K562 (cell line): ENCODE results near the gene MOB3C. TPM values are rescaled to one million over a fixed set of nuclear protein-coding genes. Genes with fewer than 3 reads are reported as not detected.

Source experiments
- CBX3 ChIP-seq, 2 experiments: IDR thresholded peaks; 1 replicate in 1 of 2; 2 replicates in 1 of 2; pipeline ENCODE4 v1.6.1; 2012; ENCODE audit warnings: inconsistent platforms in 2 of 2, low read length in 2 of 2, borderline replicate concordance in 1 of 2, control low read depth in 1 of 2
- E2F3 ChIP-seq: fragments of 250-450 bp; sonication (Bioruptor Pico); IDR thresholded peaks from 2 replicates; pipeline ENCODE4 v1.4.0; 2020; ENCODE audit warnings: mild to moderate bottlenecking
- FOXA3 ChIP-seq, 2 experiments: fragments of 450-650 bp in 1 of 2; sonication (generic) in 1 of 2; formaldehyde crosslinking; IDR thresholded peaks in 1 of 2; conservative IDR thresholded peaks in 1 of 2; 2 replicates each; pipeline versions ENCODE4 v1.4.0 to v1.8.0; 2020 to 2022; ENCODE audit warnings: mild to moderate bottlenecking in 2 of 2, missing genetic modification reagents in 1 of 2
- LCOR ChIP-seq: sonication (generic); formaldehyde crosslinking; IDR thresholded peaks from 2 replicates; pipeline ENCODE4 v1.8.0; 2022; ENCODE audit warnings: mild to moderate bottlenecking, missing genetic modification reagents
- MAFF ChIP-seq: IDR thresholded peaks from 2 replicates; pipeline ENCODE4 v1.6.1; 2012; ENCODE audit warnings: low read length, improper control_type of control experiment
- MAZ ChIP-seq, 2 experiments: fragments of 450-650 bp in 1 of 2; sonication (generic) in 1 of 2; formaldehyde crosslinking; IDR thresholded peaks in 1 of 2; conservative IDR thresholded peaks in 1 of 2; 2 replicates each; pipeline versions ENCODE4 v1.4.0 to v1.5.0; 2020; ENCODE audit warnings: mild to moderate bottlenecking in 1 of 2, missing genetic modification reagents in 1 of 2
- NONO ChIP-seq, 2 experiments: fragments of 200-400 bp in 1 of 2; fragments of 450-650 bp in 1 of 2; formaldehyde crosslinking in 1 of 2; IDR thresholded peaks; 2 replicates each; pipeline ENCODE4 v1.6.1; 2017; ENCODE audit warnings: low read depth in 2 of 2, mild to moderate bottlenecking in 2 of 2, moderate library complexity in 2 of 2, low read length in 1 of 2
- PHB ChIP-seq: fragments of 250-450 bp; sonication (Bioruptor Pico); IDR thresholded peaks from 2 replicates; pipeline ENCODE4 v1.5.0; 2021
- PTBP1 ChIP-seq: fragments of 200-400 bp; formaldehyde crosslinking; IDR thresholded peaks from 2 replicates; pipeline ENCODE4 v1.6.1; 2017; ENCODE audit warnings: low read depth, low read length
- SOX6 ChIP-seq: fragments of 450-650 bp; IDR thresholded peaks from 2 replicates; pipeline ENCODE4 v1.6.1; 2014; ENCODE audit warnings: mild to moderate bottlenecking
- SP2 ChIP-seq: IDR thresholded peaks from 2 replicates; pipeline ENCODE4 v1.6.1; 2011; ENCODE audit warnings: mild to moderate bottlenecking, low read depth, low read length, moderate library complexity; ENCODE audit not compliant: poor library complexity, severe bottlenecking; ENCODE audit errors: extremely low read depth
- ZNF282 ChIP-seq: sonication (generic); formaldehyde crosslinking; IDR thresholded peaks from 2 replicates; pipeline ENCODE4 v1.8.1; 2023; ENCODE audit warnings: missing genetic modification reagents
- ZNF436 ChIP-seq: fragments of 250-450, 450-650 bp; sonication (Bioruptor Pico); formaldehyde crosslinking; IDR thresholded peaks from 2 replicates; pipeline ENCODE4 v1.7.0; 2020; ENCODE audit warnings: mild to moderate bottlenecking
- polyA plus RNA-seq, 8 experiments: library from polyadenylated mRNA; depleted of rRNA in 4 of 8; stranded (reverse) in 5 of 8; unstranded in 3 of 8; fragments of >200 nt; fragmentation: Nextera tagmentation in 2 of 8; fragmentation: Illumina TruSeq in 1 of 8; extraction: Ambion mirVana in 2 of 8; extraction: Trizol in 1 of 8; gene quantifications; 2 replicates each; pipeline versions ENCODE4 v1.2.1 to v1.2.3, GENCODE V29; 2011 to 2014; ENCODE audit warnings: inconsistent platforms in 1 of 8, missing spikeins in 1 of 8
- total RNA-seq, 7 experiments: library from RNA; depleted of rRNA in 6 of 7; stranded (reverse); fragments of >200 nt in 6 of 7; fragmentation: Illumina TruSeq in 2 of 7; extraction: Trizol in 2 of 7; gene quantifications; 2 replicates each; pipeline versions ENCODE4 v1.2.1 to v1.2.3, GENCODE V29; 2011 to 2021; ENCODE audit warnings: low replicate concordance in 1 of 7
- TF ChIP-seq, protein P1 (sequence below): fragments of 200-600 bp; sonication (generic); IDR thresholded peaks from one replicate; pipeline ENCODE4 v1.6.1; 2012; ENCODE audit warnings: mild to moderate bottlenecking, low read depth, low read length, inconsistent platforms
- TF ChIP-seq, protein P2 (sequence below): fragments of 450-650 bp; formaldehyde crosslinking; IDR thresholded peaks from 2 replicates; pipeline ENCODE4 v1.4.0; 2020; ENCODE audit warnings: mild to moderate bottlenecking

Gene MOB3C
- total and polyA plus RNA-seq, 9 of the 15 experiments (the other 6 are each of a cell fraction or from before 2014, with no cell fraction given): 1.0 to 7.5 (median 3.7) TPM

DNA sequence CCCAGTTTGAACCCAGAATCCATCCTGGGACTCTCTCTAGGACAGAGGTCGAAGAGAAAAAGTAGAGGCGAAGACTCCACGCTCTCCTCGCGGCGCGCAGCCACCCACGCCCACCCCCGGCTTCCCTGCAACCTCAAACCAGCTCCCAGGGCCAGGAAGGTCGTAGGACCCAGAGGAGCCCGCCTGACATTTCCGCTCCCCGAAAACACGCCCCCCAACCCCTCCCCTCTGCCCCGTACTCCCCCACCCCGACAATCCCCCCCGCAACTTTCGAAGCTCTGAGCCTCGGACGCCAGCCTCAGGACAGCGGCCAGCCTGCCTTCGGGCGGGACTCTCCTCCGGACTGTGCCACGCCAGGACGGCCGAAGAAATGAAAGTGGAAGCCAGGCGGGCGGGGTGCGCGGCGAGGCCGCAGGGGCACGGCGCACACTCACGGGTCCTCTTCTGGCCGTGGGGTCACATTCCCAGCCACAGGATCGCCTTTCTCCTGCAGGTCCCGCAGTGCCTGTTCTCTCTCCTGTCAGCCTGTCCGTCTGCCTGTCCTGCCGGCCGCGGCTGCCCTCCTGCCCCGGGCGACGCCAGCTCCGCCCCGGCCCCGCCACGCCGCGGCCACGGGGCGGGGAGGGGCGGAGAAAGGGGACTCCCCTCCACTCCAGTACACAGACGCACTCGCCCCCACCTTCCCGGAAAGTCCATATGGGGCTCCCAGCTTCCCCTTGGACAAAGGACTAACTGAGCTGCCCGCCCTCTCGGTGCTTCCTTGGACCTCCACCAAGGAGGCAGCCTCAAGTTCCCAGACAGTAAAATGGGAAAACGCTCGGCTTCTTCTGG is at the start of gene MOB3C (continued):
- TF ChIP-seq, protein P1, sequence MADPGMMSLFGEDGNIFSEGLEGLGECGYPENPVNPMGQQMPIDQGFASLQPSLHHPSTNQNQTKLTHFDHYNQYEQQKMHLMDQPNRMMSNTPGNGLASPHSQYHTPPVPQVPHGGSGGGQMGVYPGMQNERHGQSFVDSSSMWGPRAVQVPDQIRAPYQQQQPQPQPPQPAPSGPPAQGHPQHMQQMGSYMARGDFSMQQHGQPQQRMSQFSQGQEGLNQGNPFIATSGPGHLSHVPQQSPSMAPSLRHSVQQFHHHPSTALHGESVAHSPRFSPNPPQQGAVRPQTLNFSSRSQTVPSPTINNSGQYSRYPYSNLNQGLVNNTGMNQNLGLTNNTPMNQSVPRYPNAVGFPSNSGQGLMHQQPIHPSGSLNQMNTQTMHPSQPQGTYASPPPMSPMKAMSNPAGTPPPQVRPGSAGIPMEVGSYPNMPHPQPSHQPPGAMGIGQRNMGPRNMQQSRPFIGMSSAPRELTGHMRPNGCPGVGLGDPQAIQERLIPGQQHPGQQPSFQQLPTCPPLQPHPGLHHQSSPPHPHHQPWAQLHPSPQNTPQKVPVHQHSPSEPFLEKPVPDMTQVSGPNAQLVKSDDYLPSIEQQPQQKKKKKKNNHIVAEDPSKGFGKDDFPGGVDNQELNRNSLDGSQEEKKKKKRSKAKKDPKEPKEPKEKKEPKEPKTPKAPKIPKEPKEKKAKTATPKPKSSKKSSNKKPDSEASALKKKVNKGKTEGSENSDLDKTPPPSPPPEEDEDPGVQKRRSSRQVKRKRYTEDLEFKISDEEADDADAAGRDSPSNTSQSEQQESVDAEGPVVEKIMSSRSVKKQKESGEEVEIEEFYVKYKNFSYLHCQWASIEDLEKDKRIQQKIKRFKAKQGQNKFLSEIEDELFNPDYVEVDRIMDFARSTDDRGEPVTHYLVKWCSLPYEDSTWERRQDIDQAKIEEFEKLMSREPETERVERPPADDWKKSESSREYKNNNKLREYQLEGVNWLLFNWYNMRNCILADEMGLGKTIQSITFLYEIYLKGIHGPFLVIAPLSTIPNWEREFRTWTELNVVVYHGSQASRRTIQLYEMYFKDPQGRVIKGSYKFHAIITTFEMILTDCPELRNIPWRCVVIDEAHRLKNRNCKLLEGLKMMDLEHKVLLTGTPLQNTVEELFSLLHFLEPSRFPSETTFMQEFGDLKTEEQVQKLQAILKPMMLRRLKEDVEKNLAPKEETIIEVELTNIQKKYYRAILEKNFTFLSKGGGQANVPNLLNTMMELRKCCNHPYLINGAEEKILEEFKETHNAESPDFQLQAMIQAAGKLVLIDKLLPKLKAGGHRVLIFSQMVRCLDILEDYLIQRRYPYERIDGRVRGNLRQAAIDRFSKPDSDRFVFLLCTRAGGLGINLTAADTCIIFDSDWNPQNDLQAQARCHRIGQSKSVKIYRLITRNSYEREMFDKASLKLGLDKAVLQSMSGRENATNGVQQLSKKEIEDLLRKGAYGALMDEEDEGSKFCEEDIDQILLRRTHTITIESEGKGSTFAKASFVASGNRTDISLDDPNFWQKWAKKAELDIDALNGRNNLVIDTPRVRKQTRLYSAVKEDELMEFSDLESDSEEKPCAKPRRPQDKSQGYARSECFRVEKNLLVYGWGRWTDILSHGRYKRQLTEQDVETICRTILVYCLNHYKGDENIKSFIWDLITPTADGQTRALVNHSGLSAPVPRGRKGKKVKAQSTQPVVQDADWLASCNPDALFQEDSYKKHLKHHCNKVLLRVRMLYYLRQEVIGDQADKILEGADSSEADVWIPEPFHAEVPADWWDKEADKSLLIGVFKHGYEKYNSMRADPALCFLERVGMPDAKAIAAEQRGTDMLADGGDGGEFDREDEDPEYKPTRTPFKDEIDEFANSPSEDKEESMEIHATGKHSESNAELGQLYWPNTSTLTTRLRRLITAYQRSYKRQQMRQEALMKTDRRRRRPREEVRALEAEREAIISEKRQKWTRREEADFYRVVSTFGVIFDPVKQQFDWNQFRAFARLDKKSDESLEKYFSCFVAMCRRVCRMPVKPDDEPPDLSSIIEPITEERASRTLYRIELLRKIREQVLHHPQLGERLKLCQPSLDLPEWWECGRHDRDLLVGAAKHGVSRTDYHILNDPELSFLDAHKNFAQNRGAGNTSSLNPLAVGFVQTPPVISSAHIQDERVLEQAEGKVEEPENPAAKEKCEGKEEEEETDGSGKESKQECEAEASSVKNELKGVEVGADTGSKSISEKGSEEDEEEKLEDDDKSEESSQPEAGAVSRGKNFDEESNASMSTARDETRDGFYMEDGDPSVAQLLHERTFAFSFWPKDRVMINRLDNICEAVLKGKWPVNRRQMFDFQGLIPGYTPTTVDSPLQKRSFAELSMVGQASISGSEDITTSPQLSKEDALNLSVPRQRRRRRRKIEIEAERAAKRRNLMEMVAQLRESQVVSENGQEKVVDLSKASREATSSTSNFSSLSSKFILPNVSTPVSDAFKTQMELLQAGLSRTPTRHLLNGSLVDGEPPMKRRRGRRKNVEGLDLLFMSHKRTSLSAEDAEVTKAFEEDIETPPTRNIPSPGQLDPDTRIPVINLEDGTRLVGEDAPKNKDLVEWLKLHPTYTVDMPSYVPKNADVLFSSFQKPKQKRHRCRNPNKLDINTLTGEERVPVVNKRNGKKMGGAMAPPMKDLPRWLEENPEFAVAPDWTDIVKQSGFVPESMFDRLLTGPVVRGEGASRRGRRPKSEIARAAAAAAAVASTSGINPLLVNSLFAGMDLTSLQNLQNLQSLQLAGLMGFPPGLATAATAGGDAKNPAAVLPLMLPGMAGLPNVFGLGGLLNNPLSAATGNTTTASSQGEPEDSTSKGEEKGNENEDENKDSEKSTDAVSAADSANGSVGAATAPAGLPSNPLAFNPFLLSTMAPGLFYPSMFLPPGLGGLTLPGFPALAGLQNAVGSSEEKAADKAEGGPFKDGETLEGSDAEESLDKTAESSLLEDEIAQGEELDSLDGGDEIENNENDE: no peak
- TF ChIP-seq CBX3 (IDR thresholded peaks at IDR 0.05; ENCODE audit: borderline replicate concordance in 1 of 2, low read length in 2 of 2): peak in 1 of 2 experiments; percentile 18; a peak in 1 of 3 replicates
- no peak for TF ChIP-seq SOX6
- TF ChIP-seq, protein P2, sequence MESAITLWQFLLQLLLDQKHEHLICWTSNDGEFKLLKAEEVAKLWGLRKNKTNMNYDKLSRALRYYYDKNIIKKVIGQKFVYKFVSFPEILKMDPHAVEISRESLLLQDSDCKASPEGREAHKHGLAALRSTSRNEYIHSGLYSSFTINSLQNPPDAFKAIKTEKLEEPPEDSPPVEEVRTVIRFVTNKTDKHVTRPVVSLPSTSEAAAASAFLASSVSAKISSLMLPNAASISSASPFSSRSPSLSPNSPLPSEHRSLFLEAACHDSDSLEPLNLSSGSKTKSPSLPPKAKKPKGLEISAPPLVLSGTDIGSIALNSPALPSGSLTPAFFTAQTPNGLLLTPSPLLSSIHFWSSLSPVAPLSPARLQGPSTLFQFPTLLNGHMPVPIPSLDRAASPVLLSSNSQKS (CRISPR knock-in tag): no peak
- no peak for TF ChIP-seq PHB
- TF ChIP-seq ZNF436: no peak
- no peak for TF ChIP-seq NONO (IDR thresholded peaks at IDR 0.05; ENCODE audit: low read depth in 2 of 2, low read length in 1 of 2)
- peak; percentile 93 to 94 for TF ChIP-seq MAZ (CRISPR knock-in tag; conservative IDR thresholded peaks at IDR 0.05 in 1 of 2, IDR thresholded peaks at IDR 0.05 in 1 of 2)
- no peak for TF ChIP-seq MAFF
- 0 out of 2 replicates have a peak, but pooled peaks have one; percentile 33 for TF ChIP-seq LCOR
- no peak for TF ChIP-seq E2F3 (CRISPR knock-in tag)
- TF ChIP-seq FOXA3 (CRISPR knock-in tag; conservative IDR thresholded peaks at IDR 0.05 in 1 of 2, IDR thresholded peaks at IDR 0.05 in 1 of 2): no peak
- TF ChIP-seq SP2: no peak
- no peak for TF ChIP-seq ZNF282 (CRISPR knock-in tag)
- TF ChIP-seq PTBP1: no peak
